HepG2 (cell line): ENCODE results near the gene GAL3ST1. TPM values are rescaled to one million over a fixed set of nuclear protein-coding genes. Genes with fewer than 3 reads are reported as not detected.

Experiments used
- FUBP1 ChIP-seq: sonication (generic); formaldehyde crosslinking; IDR thresholded peaks from 2 replicates; pipeline ENCODE4 v1.5.1; 2020; ENCODE audit warnings: missing genetic modification reagents, mild to moderate bottlenecking, borderline replicate concordance
- POGK ChIP-seq: sonication (generic); formaldehyde crosslinking; conservative IDR thresholded peaks from 2 replicates; pipeline ENCODE4 v1.8.0; 2022; ENCODE audit warnings: mild to moderate bottlenecking, moderate library complexity, missing genetic modification reagents
- TARDBP ChIP-seq: sonication (generic); formaldehyde crosslinking; IDR thresholded peaks from 2 replicates; pipeline ENCODE4 v1.8.0; 2022; ENCODE audit warnings: mild to moderate bottlenecking, missing genetic modification reagents
- ZFP36L1 ChIP-seq: sonication (generic); formaldehyde crosslinking; IDR thresholded peaks from 2 replicates; pipeline ENCODE4 v1.8.0; 2022; ENCODE audit warnings: mild to moderate bottlenecking, missing genetic modification reagents, moderate library complexity
- ZNF776 ChIP-seq: sonication (generic); formaldehyde crosslinking; IDR thresholded peaks from 2 replicates; pipeline ENCODE4 v1.4.0; 2020; ENCODE audit warnings: mild to moderate bottlenecking, missing genetic modification reagents
- polyA plus RNA-seq, 8 experiments: library from polyadenylated mRNA; depleted of rRNA in 3 of 8; stranded (reverse) in 7 of 8; unstranded in 1 of 8; fragments of >200 nt; fragmentation: Illumina TruSeq in 4 of 8; extraction: Trizol in 4 of 8; gene quantifications; 2 replicates each; pipeline versions ENCODE4 v1.2.1 to v1.2.3, GENCODE V29; 2011 to 2016; ENCODE audit warnings: low read depth in 4 of 8, missing spikeins in 1 of 8, mixed read lengths in 1 of 8; ENCODE audit not compliant: insufficient read depth in 1 of 8
- total RNA-seq, 5 experiments: library from RNA; depleted of rRNA; stranded (reverse); fragments of >200 nt; fragmentation: Illumina TruSeq; extraction: Trizol; gene quantifications; 2 replicates each; pipeline ENCODE4 v1.2.3, GENCODE V29; 2016; ENCODE audit warnings: low read depth in 1 of 5
- TF ChIP-seq, protein P1 (sequence below): sonication (generic); formaldehyde crosslinking; IDR thresholded peaks from 2 replicates; pipeline ENCODE4 v1.4.0; 2020; ENCODE audit warnings: missing genetic modification reagents, borderline replicate concordance
- TF ChIP-seq, protein P2 (sequence below): sonication (generic); formaldehyde crosslinking; IDR thresholded peaks from 2 replicates; pipeline ENCODE4 v1.5.1; 2020; ENCODE audit warnings: mild to moderate bottlenecking, missing genetic modification reagents, moderate library complexity

GAL3ST1 gene
- total and polyA plus RNA-seq, 2 of the 13 experiments (the other 11 are each of a cell fraction or from before 2014, with no cell fraction given): 4.4 to 14.7 TPM

DNA sequence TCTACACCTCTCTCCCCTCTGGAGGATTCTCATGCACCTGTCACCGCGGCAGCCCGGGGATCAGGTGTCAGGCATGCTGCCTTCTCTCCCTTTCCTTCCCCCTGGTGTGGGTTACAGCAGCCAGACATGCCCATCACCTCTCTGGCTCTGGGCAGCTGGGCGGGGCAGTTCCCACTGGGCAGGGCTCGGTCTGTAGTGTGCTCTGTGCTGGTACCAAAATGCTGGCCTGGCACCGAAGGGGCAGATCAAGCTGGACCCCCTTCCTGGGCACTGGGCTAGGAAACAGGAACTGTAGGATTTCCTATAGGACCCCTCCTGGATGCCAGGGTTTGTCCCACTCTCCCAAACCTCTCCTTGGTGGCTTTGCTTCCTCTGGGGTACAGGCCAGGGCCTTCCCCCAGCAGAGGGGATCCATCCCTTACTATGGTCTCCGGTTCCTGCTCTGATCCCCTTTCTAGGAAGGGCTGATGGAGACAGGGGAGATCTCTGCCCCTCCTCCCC, 821 bp downstream of the GAL3ST1 start (continued):
- TF ChIP-seq POGK (CRISPR knock-in tag): no peak
- TF ChIP-seq TARDBP (CRISPR knock-in tag): 0 out of 2 replicates have a peak, but pooled peaks have one; percentile 43
- TF ChIP-seq, protein P1, sequence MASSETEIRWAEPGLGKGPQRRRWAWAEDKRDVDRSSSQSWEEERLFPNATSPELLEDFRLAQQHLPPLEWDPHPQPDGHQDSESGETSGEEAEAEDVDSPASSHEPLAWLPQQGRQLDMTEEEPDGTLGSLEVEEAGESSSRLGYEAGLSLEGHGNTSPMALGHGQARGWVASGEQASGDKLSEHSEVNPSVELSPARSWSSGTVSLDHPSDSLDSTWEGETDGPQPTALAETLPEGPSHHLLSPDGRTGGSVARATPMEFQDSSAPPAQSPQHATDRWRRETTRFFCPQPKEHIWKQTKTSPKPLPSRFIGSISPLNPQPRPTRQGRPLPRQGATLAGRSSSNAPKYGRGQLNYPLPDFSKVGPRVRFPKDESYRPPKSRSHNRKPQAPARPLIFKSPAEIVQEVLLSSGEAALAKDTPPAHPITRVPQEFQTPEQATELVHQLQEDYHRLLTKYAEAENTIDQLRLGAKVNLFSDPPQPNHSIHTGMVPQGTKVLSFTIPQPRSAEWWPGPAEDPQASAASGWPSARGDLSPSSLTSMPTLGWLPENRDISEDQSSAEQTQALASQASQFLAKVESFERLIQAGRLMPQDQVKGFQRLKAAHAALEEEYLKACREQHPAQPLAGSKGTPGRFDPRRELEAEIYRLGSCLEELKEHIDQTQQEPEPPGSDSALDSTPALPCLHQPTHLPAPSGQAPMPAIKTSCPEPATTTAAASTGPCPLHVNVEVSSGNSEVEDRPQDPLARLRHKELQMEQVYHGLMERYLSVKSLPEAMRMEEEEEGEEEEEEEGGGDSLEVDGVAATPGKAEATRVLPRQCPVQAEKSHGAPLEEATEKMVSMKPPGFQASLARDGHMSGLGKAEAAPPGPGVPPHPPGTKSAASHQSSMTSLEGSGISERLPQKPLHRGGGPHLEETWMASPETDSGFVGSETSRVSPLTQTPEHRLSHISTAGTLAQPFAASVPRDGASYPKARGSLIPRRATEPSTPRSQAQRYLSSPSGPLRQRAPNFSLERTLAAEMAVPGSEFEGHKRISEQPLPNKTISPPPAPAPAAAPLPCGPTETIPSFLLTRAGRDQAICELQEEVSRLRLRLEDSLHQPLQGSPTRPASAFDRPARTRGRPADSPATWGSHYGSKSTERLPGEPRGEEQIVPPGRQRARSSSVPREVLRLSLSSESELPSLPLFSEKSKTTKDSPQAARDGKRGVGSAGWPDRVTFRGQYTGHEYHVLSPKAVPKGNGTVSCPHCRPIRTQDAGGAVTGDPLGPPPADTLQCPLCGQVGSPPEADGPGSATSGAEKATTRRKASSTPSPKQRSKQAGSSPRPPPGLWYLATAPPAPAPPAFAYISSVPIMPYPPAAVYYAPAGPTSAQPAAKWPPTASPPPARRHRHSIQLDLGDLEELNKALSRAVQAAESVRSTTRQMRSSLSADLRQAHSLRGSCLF (CRISPR knock-in tag): no peak
- TF ChIP-seq ZFP36L1 (CRISPR knock-in tag): no peak
- TF ChIP-seq, protein P2, sequence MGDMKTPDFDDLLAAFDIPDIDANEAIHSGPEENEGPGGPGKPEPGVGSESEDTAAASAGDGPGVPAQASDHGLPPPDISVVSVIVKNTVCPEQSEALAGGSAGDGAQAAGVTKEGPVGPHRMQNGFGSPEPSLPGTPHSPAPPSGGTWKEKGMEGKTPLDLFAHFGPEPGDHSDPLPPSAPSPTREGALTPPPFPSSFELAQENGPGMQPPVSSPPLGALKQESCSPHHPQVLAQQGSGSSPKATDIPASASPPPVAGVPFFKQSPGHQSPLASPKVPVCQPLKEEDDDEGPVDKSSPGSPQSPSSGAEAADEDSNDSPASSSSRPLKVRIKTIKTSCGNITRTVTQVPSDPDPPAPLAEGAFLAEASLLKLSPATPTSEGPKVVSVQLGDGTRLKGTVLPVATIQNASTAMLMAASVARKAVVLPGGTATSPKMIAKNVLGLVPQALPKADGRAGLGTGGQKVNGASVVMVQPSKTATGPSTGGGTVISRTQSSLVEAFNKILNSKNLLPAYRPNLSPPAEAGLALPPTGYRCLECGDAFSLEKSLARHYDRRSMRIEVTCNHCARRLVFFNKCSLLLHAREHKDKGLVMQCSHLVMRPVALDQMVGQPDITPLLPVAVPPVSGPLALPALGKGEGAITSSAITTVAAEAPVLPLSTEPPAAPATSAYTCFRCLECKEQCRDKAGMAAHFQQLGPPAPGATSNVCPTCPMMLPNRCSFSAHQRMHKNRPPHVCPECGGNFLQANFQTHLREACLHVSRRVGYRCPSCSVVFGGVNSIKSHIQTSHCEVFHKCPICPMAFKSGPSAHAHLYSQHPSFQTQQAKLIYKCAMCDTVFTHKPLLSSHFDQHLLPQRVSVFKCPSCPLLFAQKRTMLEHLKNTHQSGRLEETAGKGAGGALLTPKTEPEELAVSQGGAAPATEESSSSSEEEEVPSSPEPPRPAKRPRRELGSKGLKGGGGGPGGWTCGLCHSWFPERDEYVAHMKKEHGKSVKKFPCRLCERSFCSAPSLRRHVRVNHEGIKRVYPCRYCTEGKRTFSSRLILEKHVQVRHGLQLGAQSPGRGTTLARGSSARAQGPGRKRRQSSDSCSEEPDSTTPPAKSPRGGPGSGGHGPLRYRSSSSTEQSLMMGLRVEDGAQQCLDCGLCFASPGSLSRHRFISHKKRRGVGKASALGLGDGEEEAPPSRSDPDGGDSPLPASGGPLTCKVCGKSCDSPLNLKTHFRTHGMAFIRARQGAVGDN (CRISPR knock-in tag): peak; percentile 45
- 0 out of 2 replicates have a peak, but pooled peaks have one; percentile 45 for TF ChIP-seq ZNF776
- no peak for TF ChIP-seq FUBP1 (CRISPR knock-in tag)
